ACC112 (cell line): ENCODE measurements around the gene CD93.

Experiments used
- H2AFZ ChIP-seq: fragments of 200-600 bp; sonication (generic); one replicate; pipeline ENCODE4 v1.6.0; 2017; ENCODE audit warnings: antibody characterized with exemption, low read length; ENCODE audit not compliant: unreplicated experiment
- H3K27ac ChIP-seq: fragments of 200-600 bp; sonication (generic); 2 replicates; pipeline ENCODE4 v1.5.1; 2014; ENCODE audit warnings: low read depth, mild to moderate bottlenecking, antibody characterized with exemption, low read length, moderate library complexity
- H3K27me3 ChIP-seq: fragments of 200-600 bp; sonication (generic); 2 replicates; pipeline ENCODE4 v1.6.1; 2014; ENCODE audit warnings: mild to moderate bottlenecking, antibody characterized with exemption, low read length, moderate library complexity, mixed read lengths; ENCODE audit not compliant: insufficient read depth
- H3K36me3 ChIP-seq: fragments of 200-600 bp; sonication (generic); 2 replicates; pipeline ENCODE4 v1.6.1; 2016; ENCODE audit warnings: mild to moderate bottlenecking, antibody characterized with exemption, low read length, moderate library complexity, mixed read lengths; ENCODE audit not compliant: insufficient read depth
- H3K4me1 ChIP-seq: fragments of 200-600 bp; sonication (generic); one replicate; pipeline ENCODE4 v1.6.1; 2016; ENCODE audit warnings: low read length, mixed read lengths; ENCODE audit not compliant: insufficient read depth, unreplicated experiment, control insufficient read depth
- H3K4me3 ChIP-seq: fragments of 200-600 bp; sonication (generic); 2 replicates; pipeline ENCODE4 v1.5.1; 2014; ENCODE audit warnings: mild to moderate bottlenecking, low read depth, low read length
- H3K79me2 ChIP-seq: fragments of 200-600 bp; sonication (generic); one replicate; pipeline ENCODE4 v1.6.0; 2016; ENCODE audit warnings: low read length; ENCODE audit not compliant: control insufficient read depth, unreplicated experiment, insufficient read depth

CD93 gene

GRCh38 chr20:23068283-23068682 is 17.8 kb downstream of the CD93 start:
- no peak overlapping the region for H3K4me3 ChIP-seq
- no peak overlapping the region for H2AFZ ChIP-seq

DNA sequence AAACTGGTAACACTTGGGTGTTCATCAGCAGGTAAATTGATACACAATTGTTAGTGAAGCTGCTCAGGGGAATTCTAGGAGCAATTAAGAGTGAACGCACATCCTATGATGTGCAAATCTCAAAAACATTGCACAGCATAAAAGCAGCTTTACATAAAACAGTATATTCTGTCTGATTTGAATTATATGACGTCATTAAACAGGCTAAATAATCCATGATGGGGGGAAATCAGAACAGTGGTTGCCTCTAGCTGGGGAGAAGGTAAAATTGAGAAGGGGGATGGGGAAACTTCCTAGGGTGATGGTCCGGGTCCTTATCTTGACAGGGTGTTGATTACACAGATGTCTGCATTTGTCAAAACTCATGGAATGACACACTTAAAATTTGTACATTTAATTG is 19.4 kb downstream of the CD93 start:
- no peaks in the 10 kb centered on the region for H3K36me3 ChIP-seq
- H3K27ac ChIP-seq, result no peak overlapping the region
- H3K27me3 ChIP-seq, result no peaks in the 10 kb centered on the region
- peaks cover 3% of the 10 kb centered on the region for H3K4me1 ChIP-seq
- H2AFZ ChIP-seq, result no peak overlapping the region
- H3K79me2 ChIP-seq, result no peaks in the 10 kb centered on the region
- no peak overlapping the region for H3K4me3 ChIP-seq

More at GRCh38 chr20:23068283-23068682, 17.8 kb downstream of the CD93 start:
- Histone ChIP-seq H3K4me1 (no peaks in the 10 kb centered on the region), H3K27me3 (no peaks in the 10 kb centered on the region), H3K36me3 (no peaks in the 10 kb centered on the region), H3K79me2 (no peaks in the 10 kb centered on the region), H3K27ac (no peak overlapping the region)

- no peaks in the 10 kb centered on the region for H3K27me3 ChIP-seq
- no peaks in the 10 kb centered on the region for H3K79me2 ChIP-seq
- no peaks in the 10 kb centered on the region for H3K36me3 ChIP-seq
- peaks cover 9% of the 10 kb centered on the region for H3K4me1 ChIP-seq
- no peak overlapping the region for H3K4me3 ChIP-seq
- H2AFZ ChIP-seq, result no peak overlapping the region
- no peak overlapping the region for H3K27ac ChIP-seq
These were observed 20.6 kb downstream of the CD93 start for GRCh38 chr20:23065266-23066201.

GRCh38 chr20:23063581-23063980 is 22.5 kb downstream of the CD93 start:
- Histone ChIP-seq H3K4me1 (peaks cover 9% of the 10 kb centered on the region), H3K36me3 (no peaks in the 10 kb centered on the region), H3K27me3 (no peaks in the 10 kb centered on the region), H3K4me3 (no peak overlapping the region), H3K27ac (no peak overlapping the region), H3K79me2 (no peaks in the 10 kb centered on the region), H2AFZ (no peak overlapping the region)

DNA sequence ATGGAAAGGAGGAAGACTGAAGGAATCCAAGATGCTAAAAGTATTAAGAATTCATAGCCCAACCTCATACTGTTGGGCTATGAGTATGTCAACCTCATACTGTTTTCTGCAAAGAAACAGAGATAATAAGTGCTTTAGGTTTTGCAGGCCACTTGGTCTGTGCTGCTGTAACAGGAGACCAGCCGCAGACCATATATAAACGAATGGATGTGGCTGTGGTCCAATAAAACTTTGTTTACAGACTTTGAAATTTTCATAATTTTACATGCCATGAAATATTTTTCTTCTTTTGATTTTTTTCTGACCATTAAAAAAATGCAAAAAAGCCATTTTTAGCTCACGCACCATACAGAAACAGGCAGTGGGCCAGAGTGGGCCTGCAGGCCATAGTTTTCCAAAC is 23.0 kb downstream of the CD93 start:
- Histone ChIP-seq H3K36me3 (no peaks in the 10 kb centered on the region), H3K4me1 (peaks cover 9% of the 10 kb centered on the region), H3K79me2 (no peaks in the 10 kb centered on the region), H3K27me3 (no peaks in the 10 kb centered on the region), H3K27ac (no peak overlapping the region), H3K4me3 (no peak overlapping the region), H2AFZ (no peak overlapping the region)

- Histone ChIP-seq H2AFZ (no peak overlapping the region), H3K79me2 (no peaks in the 10 kb centered on the region), H3K27ac (no peak overlapping the region), H3K4me1 (peaks cover 9% of the 10 kb centered on the region), H3K27me3 (no peaks in the 10 kb centered on the region), H3K4me3 (no peak overlapping the region), H3K36me3 (no peaks in the 10 kb centered on the region)
These were observed 23.5 kb downstream of the CD93 start for GRCh38 chr20:23062632-23063031.

- Histone ChIP-seq H3K4me1 (peaks cover 9% of the 10 kb centered on the region), H3K27ac (peak overlapping the region; percentile 17; the same call in 1 of the 2 replicates), H3K27me3 (no peaks in the 10 kb centered on the region), H3K79me2 (no peaks in the 10 kb centered on the region), H3K4me3 (no peak overlapping the region), H3K36me3 (no peaks in the 10 kb centered on the region), H2AFZ (peak overlapping the region; percentile 40)
These were observed 24.2 kb downstream of the CD93 start for GRCh38 chr20:23061734-23062561.

- H3K27ac ChIP-seq, result peak overlapping the region; percentile 17; the same call in 1 of the 2 replicates
- no peaks in the 10 kb centered on the region for H3K36me3 ChIP-seq
- no peaks in the 10 kb centered on the region for H3K27me3 ChIP-seq
- no peaks in the 10 kb centered on the region for H3K79me2 ChIP-seq
- peaks cover 9% of the 10 kb centered on the region for H3K4me1 ChIP-seq
- no peak overlapping the region for H3K4me3 ChIP-seq
- peak overlapping the region; percentile 40 for H2AFZ ChIP-seq
These were observed 24.9 kb downstream of the CD93 start for GRCh38 chr20:23061262-23061661.

DNA sequence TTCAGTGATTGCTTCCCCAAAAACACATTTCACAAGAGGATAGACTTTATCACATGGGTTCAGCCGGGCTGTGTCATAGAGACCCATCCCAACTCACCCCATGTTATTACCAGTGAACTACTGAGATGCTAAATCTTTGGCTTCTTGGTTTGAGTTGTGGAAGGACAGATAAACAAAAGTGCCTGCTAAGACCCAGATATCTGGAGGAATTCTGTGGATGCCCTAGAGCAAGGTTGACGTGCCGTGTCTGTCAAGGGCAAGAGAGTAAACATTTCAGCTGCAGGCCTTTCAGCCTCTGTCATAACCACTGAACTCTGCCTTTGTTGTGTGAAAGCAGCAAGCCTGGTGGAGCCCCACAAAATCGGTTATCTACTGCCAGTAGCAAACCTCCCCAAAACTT is 25.5 kb downstream of the CD93 start:
- H3K4me1 ChIP-seq, result peaks cover 9% of the 10 kb centered on the region

DNA sequence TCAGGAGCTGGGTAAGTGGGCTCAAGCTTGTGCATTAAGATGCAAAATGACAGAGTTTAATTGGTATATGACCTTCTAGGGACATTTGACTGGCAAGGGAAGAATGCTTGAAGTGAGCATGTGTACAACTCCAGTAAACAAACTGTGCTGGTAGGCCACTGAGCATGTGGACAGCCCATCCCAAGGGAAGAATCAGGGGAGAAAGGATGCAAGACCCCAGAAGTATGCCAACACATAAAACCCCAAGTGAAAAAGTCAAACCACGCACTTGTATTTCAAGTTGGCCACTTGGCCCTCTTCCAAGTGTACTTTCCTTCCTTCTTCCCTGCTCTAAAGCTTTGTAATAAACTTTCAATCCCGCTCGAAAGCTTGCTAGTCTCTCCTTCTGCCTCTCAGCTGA is 26.3 kb downstream of the CD93 start:
- H2AFZ ChIP-seq, result no peak overlapping the region
- H3K27ac ChIP-seq, result no peak overlapping the region
- no peak overlapping the region for H3K4me3 ChIP-seq
- H3K36me3 ChIP-seq, result no peaks in the 10 kb centered on the region
- no peaks in the 10 kb centered on the region for H3K27me3 ChIP-seq
- H3K4me1 ChIP-seq, result peaks cover 9% of the 10 kb centered on the region
- H3K79me2 ChIP-seq, result no peaks in the 10 kb centered on the region

More for the DNA sequence above, 25.5 kb downstream of the CD93 start:
- Histone ChIP-seq H3K27me3 (no peaks in the 10 kb centered on the region), H3K27ac (no peak overlapping the region), H2AFZ (no peak overlapping the region), H3K79me2 (no peaks in the 10 kb centered on the region), H3K4me3 (no peak overlapping the region), H3K36me3 (no peaks in the 10 kb centered on the region)
